GM10266 (cell line): Measurements from ENCODE around the gene PCNX2.

ENCODE experiments used
- DNase-seq: peaks from one replicate; pipeline ENCODE4 v3.0.0; 2012; ENCODE audit errors: extremely low spot score
- CTCF ChIP-seq: IDR thresholded peaks from 2 replicates; pipeline ENCODE4 v1.5.1; 2012; ENCODE audit warnings: mild to moderate bottlenecking, low read depth; ENCODE audit not compliant: control insufficient read depth, insufficient read depth; ENCODE audit errors: missing control alignments

Gene PCNX2

DNA sequence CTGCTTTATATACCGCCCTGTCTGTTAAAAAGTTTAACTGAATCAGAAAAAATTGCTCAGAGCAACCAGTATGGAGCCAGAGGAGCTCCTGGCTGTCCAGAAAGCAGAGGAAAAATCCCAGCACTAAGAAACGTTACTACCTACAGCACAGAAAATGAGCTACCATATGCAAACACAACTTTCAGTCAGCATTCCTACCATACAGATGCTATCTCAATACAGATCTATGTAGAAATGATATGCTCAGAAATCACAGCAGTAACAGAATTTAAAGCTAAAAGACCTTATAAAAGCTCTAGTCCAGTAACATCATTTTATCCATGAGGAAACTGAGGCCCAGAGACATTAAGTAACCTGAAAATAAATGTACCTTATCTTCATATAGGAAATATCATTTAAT is 38.7 kb downstream of the PCNX2 start:
- DNase-seq, result no peak
- TF ChIP-seq CTCF, result no peak

DNA sequence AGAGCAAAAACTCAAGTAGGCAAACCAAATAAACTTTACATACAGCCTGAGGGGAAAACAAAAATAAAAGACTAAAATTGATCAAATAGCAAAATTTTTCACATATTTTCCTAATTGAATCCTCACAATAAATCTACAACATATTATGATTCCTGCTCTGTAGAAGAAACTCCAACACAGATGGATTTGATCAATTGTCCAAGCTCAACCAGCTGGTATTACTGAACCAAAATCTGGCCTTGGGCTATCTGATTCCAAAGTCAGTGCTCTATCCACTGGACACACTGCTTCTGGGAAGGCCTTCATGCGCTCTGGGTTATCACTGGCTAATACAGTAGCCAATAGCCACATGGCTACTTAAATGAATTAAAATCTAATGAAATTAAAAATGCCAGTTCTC is 39.3 kb downstream of the PCNX2 start:
- no peak for DNase-seq
- no peak for TF ChIP-seq CTCF

DNA sequence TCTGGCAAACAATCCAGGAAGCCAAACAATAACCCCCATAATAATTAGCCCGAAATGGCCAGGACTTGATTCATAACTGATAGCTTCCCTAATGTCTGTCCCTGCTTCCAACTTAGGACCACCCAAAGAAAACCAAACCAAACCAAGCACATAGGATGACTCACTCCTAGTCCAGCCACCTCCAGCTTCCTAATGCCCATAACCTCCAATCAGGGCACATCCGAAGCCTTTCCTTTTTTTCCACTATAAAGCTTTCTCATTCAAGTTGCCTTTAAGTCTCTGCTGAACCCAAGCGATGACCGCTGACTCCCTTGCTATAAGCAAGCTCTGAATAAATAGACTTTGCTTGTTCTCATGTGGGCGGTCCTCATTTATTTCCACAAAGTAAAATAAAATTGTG is 40.4 kb downstream of the PCNX2 start:
- no peak for DNase-seq
- TF ChIP-seq CTCF, result no peak

DNA sequence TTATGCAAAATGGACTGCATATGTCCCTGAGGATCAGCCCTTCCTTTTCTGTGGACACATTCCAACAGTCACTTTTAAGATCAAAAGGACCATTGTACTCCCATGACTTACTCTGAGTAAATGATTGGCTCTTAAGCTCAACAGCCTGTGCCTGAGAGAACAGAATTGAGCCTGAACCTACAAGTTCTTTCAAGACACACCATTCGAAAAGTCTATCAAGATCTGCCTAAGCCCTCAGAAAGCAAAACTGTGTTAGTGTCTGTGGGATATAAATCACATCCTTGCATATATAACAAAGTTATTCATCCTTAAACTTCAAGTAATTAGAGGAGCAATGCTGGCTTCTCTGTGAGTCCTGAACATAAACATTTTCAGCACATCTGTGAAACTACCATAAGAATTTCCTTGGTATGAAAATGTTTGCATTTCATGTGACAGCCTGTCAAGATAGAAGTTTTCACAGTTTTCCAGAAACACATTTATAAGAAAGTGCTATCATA is 41.6 kb downstream of the PCNX2 start:
- no peak for TF ChIP-seq CTCF
- no peak for DNase-seq

GRCh38 chr1:233253231-233253831 is 42.2 kb downstream of the PCNX2 start:
- TF ChIP-seq CTCF, result no peak
- no peak for DNase-seq

DNA sequence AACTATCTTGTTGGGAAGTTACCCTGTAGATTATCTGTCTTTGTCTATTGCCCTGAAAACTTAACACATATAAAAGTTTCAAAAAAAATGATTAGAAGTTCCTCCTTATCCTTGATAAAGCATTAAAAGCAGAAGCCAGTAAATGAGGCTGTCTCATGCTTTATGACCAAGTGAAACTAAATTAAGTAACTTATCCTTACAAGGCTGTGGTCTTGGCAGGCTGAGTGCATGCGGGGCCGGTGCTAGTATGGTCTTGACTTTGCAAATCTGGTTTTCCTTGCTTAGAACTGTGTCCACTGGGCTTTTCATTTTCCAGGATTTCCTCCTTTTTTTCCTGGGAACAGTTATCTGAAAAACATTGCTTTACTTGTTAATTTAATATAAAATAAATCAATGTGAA is 43.1 kb downstream of the PCNX2 start:
- no peak for DNase-seq
- TF ChIP-seq CTCF, result no peak

- DNase-seq, result no peak
- TF ChIP-seq CTCF, result no peak
Observed at GRCh38 chr1:233251201-233251720, 44.3 kb downstream of the PCNX2 start.
